Muscle layer of duodenum (tissue), 2 donors: ENCODE results near the gene IQSEC3.
A peak's percentile ranks its signal among the peaks of the same experiment; 100 is the strongest.
"Not testable (repeated sequence)": the region's sequence is repeated elsewhere in the genome, so short reads cannot be mapped to it uniquely, and the experiment has no call there.

Experiments used
- H3K27ac ChIP-seq: one replicate; pipeline ENCODE4 v1.7.0; 2013; ENCODE audit warnings: mild to moderate bottlenecking, low read length
- H3K27me3 ChIP-seq: one replicate; pipeline ENCODE4 v1.7.0; 2013; ENCODE audit warnings: low read depth, mild to moderate bottlenecking, control low read depth, low read length
- H3K36me3 ChIP-seq, 2 donors: one replicate each; pipeline ENCODE4 v1.7.0; 2013; ENCODE audit warnings: low read length in 2 of 2, control low read depth in 1 of 2, mild to moderate bottlenecking in 1 of 2; ENCODE audit not compliant: insufficient read depth in 2 of 2, control insufficient read depth in 1 of 2
- H3K4me1 ChIP-seq, 2 donors: one replicate each; pipeline ENCODE4 v1.7.0; 2013; ENCODE audit warnings: low read length in 2 of 2, mild to moderate bottlenecking in 2 of 2, control low read depth in 1 of 2, moderate library complexity in 1 of 2; ENCODE audit not compliant: insufficient read depth in 2 of 2, control insufficient read depth in 1 of 2
- H3K4me3 ChIP-seq, 2 donors: one replicate each; pipeline ENCODE4 v1.7.0; 2013; ENCODE audit warnings: low read length in 2 of 2, low read depth in 1 of 2, mild to moderate bottlenecking in 1 of 2
- H3K9me3 ChIP-seq, 2 donors: one replicate each; pipeline ENCODE4 v1.7.0; 2013; ENCODE audit warnings: low read length in 2 of 2, control low read depth in 1 of 2, mild to moderate bottlenecking in 1 of 2; ENCODE audit not compliant: control insufficient read depth in 1 of 2
- donor health status: healthy.

The IQSEC3 gene

DNA sequence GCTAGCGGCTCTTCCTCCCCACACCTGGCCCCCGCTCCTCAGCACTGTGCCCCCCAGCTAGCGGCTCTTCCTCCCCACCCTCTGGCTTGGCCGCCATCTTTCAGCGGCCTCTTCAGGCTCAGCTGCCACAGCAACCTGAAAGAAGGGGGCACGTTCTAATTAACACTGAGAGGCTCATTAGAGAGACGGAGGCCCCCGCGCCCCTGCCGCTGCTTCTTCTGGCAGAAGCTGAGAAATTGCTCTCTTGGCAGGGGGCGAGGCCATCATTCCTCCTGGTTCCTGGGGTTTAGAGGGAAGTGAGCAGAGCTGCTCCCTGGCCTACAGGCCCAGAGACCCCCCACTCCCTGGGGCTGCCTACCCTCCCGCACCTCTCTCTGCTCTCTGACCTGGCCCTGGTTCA, 64.4 kb downstream of the IQSEC3 start:
- H3K4me3 ChIP-seq, result no peak overlapping the region
- no peak overlapping the region for H3K27ac ChIP-seq
- no peaks in the 10 kb centered on the region for H3K36me3 ChIP-seq
- no peaks in the 10 kb centered on the region for H3K27me3 ChIP-seq
- no peaks in the 10 kb centered on the region for H3K9me3 ChIP-seq
- no peaks in the 10 kb centered on the region for H3K4me1 ChIP-seq

DNA sequence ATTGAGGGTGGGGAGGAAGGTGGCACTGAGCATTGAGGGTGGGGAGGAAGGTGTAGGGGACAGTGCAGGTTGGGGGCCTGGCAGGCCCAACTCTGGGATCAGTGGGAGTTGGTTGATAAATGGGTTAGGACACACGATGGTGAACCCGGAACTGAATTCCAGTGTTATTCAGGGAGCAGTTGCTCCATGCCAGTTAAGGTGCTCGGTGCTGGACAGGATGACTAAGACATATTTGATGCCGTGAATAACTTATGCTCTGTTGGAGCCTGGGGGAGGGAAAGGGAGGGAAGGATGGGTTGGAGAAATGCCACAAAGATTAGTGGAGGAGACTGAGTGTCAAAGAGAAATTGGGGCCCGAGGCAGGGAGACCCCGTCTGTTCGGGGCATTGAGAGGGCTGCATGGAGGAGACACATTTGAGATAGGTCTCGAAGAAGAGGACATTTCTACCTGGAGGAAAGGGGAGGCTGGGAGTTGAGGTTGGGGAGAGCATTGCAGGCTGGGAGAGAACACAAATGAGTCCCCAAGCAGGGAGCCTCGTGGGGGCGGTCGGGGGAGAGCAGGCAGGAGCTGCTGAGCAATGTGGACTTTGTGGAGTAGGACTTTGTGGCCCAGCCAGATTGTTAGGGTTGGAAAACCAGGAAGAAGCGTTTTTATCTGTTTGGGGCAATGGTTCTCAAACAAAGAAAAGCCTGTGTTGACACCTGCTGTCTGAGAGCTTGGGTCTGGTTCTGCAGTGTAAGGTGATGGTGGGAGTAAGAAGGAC, 65.3 kb downstream of the IQSEC3 start:
- no peaks in the 10 kb centered on the region for H3K36me3 ChIP-seq
- H3K27ac ChIP-seq, result no peak overlapping the region
- no peaks in the 10 kb centered on the region for H3K9me3 ChIP-seq
- H3K4me3 ChIP-seq, result no peak overlapping the region
- H3K27me3 ChIP-seq, result peaks cover under 1% of the 10 kb centered on the region
- H3K4me1 ChIP-seq, result no peaks in the 10 kb centered on the region

DNA sequence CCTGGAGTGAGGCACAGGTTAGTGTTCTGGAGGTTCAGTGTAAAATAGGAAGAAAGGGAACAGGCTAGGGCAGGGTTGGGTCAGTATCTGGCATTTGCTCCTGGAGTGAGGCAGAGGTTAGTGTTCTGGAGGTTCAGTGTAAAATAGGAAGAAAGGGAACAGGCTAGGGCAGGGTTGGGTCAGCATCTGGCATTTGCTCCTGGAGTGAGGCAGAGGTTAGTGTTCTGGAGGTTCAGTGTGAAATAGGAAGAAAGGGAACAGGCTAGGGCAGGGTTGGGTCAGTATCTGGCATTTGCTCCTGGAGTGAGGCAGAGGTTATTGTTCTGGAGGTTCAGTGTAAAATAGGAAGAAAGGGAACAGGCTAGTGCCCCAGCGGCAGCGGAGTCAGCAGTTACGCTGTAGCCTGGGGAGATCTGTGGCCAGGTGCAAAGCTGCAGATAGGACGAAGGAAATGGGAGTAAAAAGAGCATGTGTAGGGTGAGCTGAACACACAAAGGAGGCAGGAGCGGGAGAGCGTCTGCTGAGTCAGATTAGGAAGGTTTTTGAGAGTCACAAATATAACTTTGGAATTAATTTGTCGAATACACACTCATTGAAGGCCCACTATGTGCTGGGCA, 67.2 kb downstream of the IQSEC3 start:
- H3K4me1 ChIP-seq, H3K9me3 ChIP-seq, H3K27me3 ChIP-seq, H3K36me3 ChIP-seq, H3K27ac ChIP-seq, H3K4me3 ChIP-seq: not testable (repeated sequence)

DNA sequence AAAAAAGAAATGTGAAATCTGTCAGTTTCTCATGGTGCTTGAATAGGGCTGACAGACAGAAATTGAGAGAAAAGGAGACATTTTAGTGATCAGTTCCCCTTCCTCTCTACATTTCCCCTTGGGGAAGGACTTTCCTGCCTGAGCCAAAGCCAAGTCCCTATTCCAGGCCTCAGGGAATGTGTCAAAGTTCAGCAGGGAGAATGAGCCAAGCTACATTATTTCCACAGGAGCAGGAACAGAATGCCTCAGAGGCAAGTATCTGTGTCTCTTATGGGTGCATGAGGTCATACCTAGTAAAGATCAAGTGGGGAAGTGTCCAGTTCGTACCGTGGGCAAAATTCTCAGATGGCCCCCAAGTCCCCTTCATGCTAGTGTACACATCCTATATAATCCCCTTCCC, 68.6 kb downstream of the IQSEC3 start:
- Histone ChIP-seq H3K27ac (no peak overlapping the region), H3K4me3 (no peak overlapping the region), H3K27me3 (peaks cover 3% of the 10 kb centered on the region), H3K9me3 (no peaks in the 10 kb centered on the region), H3K36me3 (no peaks in the 10 kb centered on the region), H3K4me1 (peaks cover 0 to 13% of the 10 kb centered on the region in 2 donors)

DNA sequence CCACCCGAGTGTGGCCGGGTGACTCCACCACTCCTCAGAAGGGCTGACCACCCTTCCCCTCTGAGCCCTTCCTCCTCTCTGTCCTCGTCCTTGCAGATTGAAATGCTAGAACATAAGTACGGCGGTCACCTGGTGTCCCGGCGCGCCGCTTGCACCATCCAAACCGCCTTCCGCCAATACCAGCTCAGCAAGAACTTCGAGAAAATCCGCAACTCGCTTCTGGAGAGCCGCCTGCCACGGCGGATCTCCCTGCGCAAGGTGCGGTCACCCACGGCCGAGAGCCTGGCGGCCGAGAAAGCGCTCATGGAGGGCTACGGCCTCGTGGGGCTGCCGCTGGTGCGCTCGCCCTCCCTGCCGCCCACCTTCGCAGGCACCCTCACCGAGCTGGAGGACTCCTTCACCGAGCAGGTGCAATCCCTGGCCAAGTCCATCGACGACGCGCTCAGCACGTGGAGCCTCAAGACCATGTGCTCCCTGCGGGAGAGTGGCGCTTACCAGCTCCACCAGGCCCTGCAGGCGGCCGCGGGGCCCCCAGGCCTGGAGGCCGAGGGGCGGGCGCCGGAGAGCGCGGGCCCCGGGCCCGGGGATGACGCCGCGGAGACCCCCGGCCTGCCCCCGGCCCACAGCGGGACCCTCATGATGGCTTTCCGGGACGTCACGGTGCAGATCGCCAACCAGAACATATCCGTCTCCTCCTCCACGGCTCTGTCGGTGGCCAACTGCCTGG, 71.8 kb downstream of the IQSEC3 start:
- H3K27ac ChIP-seq, result no peak overlapping the region
- H3K9me3 ChIP-seq, result no peaks in the 10 kb centered on the region
- H3K27me3 ChIP-seq, result peaks cover 3% of the 10 kb centered on the region
- H3K4me3 ChIP-seq, result peak overlapping the region in 1 of 2 donors; percentile 56
- peaks cover 0 to 13% of the 10 kb centered on the region in 2 donors for H3K4me1 ChIP-seq
- no peaks in the 10 kb centered on the region for H3K36me3 ChIP-seq

DNA sequence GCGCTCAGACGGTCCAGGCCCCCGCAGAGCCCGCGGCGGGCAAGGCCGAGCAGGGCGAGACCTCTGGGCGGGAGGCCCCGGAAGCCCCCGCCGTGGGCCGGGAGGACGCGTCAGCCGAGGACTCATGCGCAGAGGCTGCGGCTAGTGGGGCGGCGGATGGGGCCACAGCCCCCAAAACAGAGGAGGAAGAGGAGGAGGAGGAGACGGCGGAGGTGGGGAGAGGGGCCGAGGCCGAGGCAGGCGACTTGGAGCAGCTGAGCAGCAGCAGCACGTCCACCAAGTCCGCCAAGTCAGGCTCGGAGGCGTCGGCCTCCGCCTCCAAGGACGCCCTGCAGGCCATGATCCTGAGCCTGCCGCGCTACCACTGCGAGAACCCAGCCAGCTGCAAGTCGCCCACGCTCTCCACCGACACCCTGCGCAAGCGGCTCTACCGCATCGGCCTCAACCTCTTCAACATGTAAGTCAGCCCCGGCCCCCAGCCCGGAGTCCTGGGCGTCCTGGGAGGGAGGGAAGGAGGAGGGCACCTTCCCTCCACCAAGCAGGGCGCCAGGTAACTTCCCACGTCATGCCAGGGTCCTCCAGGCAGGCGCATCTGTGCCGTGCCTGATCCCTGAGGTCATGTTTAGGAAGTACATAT, 72.4 kb downstream of the IQSEC3 start:
- Histone ChIP-seq H3K4me3 (peak overlapping the region; percentile 32 to 56), H3K27me3 (peaks cover 3% of the 10 kb centered on the region), H3K36me3 (no peaks in the 10 kb centered on the region), H3K9me3 (no peaks in the 10 kb centered on the region), H3K27ac (no peak overlapping the region), H3K4me1 (peaks cover 0 to 13% of the 10 kb centered on the region in 2 donors)

DNA sequence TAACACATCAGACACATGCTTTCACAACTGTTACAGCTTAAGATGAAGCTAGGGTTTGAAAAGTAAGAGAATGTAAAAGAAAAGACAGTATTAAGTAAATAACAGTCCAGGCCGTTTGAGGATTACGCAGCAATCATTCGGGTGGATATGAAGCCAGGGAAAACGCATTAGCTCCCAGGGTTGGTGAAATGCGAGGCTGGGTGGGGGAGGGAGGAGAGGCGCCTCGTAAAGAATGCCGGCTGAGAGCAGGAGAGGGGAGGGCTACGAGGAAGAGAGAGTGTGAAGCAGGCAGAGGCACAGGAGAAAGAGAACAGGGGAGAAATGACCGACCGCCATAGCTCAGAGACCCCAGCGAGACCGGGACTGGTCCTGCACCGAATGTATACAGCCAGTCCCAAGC, 73.0 kb downstream of the IQSEC3 start:
- H3K9me3 ChIP-seq, result no peaks in the 10 kb centered on the region
- peak overlapping the region; percentile 32 to 56 for H3K4me3 ChIP-seq
- H3K4me1 ChIP-seq, result peaks cover 0 to 13% of the 10 kb centered on the region in 2 donors

DNA sequence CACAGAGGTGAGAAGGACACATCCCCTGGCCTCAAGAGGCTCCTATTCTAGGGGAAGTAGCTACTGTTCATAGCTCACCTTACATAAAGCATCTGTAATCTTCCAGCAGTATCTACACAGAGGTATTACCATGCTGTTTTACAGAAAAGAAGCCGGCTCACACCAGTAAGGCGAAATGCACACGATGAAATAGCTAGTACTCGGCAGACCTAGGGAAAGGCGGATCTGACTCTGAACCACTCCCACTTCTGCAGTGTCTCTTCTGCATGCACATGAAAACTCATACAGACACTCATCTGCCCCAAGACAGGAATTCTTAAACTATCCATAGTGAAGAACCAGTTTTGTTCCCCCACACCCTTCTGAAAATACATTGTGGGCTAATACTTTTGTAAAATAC, 73.6 kb downstream of the IQSEC3 start:
- Histone ChIP-seq H3K4me3 (peak overlapping the region; percentile 32 to 56), H3K27ac (no peak overlapping the region), H3K27me3 (peaks cover 3% of the 10 kb centered on the region), H3K9me3 (no peaks in the 10 kb centered on the region), H3K4me1 (peaks cover 0 to 13% of the 10 kb centered on the region in 2 donors), H3K36me3 (no peaks in the 10 kb centered on the region)

More for the DNA sequence above, 73.0 kb downstream of the IQSEC3 start:
- Histone ChIP-seq H3K36me3 (no peaks in the 10 kb centered on the region), H3K27ac (no peak overlapping the region), H3K27me3 (peaks cover 3% of the 10 kb centered on the region)

DNA sequence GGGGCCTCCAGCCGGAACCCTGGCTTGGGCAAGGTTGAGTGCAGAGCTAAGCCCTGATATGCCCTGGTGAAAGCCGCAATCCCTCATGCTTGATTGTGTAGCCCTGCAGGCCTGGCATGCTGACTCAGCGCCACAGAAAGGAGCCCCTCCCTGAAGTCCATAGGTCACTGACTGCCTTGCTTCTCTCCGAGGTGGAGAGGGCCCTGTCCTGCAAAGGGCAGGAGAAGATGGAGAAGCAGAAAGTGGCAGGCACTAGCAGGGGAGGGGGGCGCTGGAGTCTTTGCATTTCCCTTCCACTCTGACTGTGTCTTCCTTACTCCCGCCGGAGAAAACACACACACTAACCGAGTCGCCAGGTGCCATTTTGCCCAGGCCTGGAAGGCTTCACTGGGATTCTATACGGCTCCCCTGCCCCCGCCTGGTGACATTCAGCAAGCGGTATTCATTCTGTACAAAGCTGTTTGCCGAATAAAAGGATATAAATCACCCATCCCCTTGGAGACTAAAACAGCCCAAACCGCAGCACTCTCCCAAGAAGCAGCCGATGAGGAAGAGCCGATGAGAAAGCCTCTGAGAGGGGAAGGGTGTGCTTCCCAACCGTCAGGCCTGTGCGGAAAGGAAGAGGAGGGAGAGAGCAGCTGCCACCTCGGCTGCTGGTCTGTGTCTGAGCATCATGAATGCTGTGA, 77.5 kb downstream of the IQSEC3 start:
- H3K9me3 ChIP-seq, result no peaks in the 10 kb centered on the region
- peak overlapping the region; percentile 31 for H3K27ac ChIP-seq
- no peaks in the 10 kb centered on the region for H3K27me3 ChIP-seq
- H3K36me3 ChIP-seq, result no peaks in the 10 kb centered on the region
- no peak overlapping the region for H3K4me3 ChIP-seq
- H3K4me1 ChIP-seq, result peaks cover 0 to 9% of the 10 kb centered on the region in 2 donors

DNA sequence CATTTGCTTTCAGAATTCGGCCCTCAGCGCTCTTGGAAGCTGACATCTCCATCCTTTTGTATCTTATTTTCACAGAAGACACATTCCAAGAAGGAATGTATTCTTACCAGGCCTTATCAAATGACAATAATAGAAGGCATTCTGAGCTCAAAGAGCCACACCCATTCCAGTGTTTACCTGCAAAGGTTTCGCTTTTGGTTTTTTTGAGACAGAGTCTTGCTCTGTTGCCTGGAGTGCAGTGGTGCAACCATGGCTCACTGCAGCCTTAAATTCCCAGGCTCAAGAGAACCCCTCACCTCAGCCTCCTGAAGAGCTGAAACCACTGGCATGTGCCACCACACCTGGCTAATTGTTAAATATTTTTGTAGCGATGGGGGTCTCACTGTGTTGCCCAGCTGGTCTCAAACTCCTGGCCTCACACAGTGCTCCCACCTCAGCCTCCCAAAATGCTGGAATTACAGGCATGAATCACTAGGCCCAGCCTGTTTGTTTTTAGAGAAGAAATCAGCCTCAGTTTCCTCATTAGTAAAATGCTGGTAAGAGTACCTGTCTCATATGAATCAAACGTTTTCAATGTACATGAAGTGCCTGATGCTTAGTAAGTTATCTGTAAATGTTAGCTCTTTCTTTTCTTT, 78.2 kb downstream of the IQSEC3 start:
- H3K4me1 ChIP-seq, result peaks cover 0 to 4% of the 10 kb centered on the region in 2 donors
- H3K27ac ChIP-seq, result peak overlapping the region; percentile 31
- H3K36me3 ChIP-seq, result no peaks in the 10 kb centered on the region
- H3K4me3 ChIP-seq, result no peak overlapping the region
- H3K9me3 ChIP-seq, result no peaks in the 10 kb centered on the region
- H3K27me3 ChIP-seq, result no peaks in the 10 kb centered on the region
